H1 (cell line): Measurements from ENCODE around the gene GUCA1A. TPM values are rescaled to one million over a fixed set of nuclear protein-coding genes. Genes with fewer than 3 reads are reported as not detected.

ENCODE experiments used
- CHD1 ChIP-seq: IDR thresholded peaks from 2 replicates; pipeline ENCODE4 v1.6.1; 2012; ENCODE audit warnings: low read depth, low read length, improper control_type of control experiment
- CHD2 ChIP-seq: IDR thresholded peaks from 2 replicates; pipeline ENCODE4 v1.6.1; 2012; ENCODE audit warnings: low read length, improper control_type of control experiment
- GTF2F1 ChIP-seq: IDR thresholded peaks from 2 replicates; pipeline ENCODE4 v1.6.1; 2012; ENCODE audit warnings: low read depth, low read length, improper control_type of control experiment, borderline replicate concordance
- MAX ChIP-seq: IDR thresholded peaks from 2 replicates; pipeline ENCODE4 v1.6.1; 2012; ENCODE audit warnings: inconsistent platforms
- SP1 ChIP-seq: IDR thresholded peaks from 2 replicates; pipeline ENCODE4 v1.6.1; 2011; ENCODE audit warnings: low read depth, low read length
- polyA plus RNA-seq, 7 experiments: library from polyadenylated mRNA; depleted of rRNA in 3 of 7; stranded (reverse) in 5 of 7; unstranded in 2 of 7; fragments of >200 nt in 5 of 7; fragments of 200-250 nt in 2 of 7; gene quantifications; 1 replicate in 5 of 7; 2 replicates in 1 of 7; 4 replicates in 1 of 7; pipeline versions ENCODE4 v1.2.1 to v1.2.3, GENCODE V29; 2011 to 2013; ENCODE audit warnings: missing spikeins in 2 of 7, mixed read lengths in 2 of 7
- total RNA-seq: library from RNA; stranded (reverse); fragmentation: NEBNext Ultra II Directional; extraction: Animal tissue kit (Norgen Biotek cat#: 25700); gene quantifications from 2 replicates; pipeline ENCODE4 v1.2.1, GENCODE V29; 2021
- TF ChIP-seq, protein P1 (sequence below): fragments of 300-600 bp; sonication (generic); IDR thresholded peaks from 2 replicates; pipeline ENCODE4 v1.7.1; 2012; ENCODE audit warnings: low read length, moderate library complexity, mild to moderate bottlenecking, inconsistent platforms; ENCODE audit not compliant: insufficient replicate concordance

The GUCA1A gene
- total and polyA plus RNA-seq, 2 of the 8 experiments (the other 6 are each of a cell fraction or from before 2014, with no cell fraction given), result 4.6 to 24.6 TPM

DNA sequence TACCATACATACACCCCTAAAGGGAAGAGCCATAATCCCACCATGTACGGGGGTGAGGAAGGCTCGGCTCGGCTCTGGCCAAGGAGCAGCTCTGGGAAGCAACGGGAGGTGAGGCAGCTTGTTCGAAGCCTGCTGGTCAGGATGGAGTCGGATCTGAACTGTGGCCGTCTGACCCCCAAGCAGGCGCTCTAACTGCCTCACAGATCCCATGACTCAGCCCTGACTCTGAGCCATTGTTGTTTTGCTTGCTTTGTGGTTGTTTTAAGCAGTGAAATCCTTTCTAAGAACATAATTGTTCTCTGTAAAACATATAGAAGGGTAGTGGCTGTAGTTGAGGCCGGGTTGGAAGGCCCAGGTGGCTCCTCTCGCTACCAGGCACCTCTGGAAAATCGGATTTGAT lies 41.6 kb upstream of the GUCA1A start (continued):
- TF ChIP-seq, protein P1, sequence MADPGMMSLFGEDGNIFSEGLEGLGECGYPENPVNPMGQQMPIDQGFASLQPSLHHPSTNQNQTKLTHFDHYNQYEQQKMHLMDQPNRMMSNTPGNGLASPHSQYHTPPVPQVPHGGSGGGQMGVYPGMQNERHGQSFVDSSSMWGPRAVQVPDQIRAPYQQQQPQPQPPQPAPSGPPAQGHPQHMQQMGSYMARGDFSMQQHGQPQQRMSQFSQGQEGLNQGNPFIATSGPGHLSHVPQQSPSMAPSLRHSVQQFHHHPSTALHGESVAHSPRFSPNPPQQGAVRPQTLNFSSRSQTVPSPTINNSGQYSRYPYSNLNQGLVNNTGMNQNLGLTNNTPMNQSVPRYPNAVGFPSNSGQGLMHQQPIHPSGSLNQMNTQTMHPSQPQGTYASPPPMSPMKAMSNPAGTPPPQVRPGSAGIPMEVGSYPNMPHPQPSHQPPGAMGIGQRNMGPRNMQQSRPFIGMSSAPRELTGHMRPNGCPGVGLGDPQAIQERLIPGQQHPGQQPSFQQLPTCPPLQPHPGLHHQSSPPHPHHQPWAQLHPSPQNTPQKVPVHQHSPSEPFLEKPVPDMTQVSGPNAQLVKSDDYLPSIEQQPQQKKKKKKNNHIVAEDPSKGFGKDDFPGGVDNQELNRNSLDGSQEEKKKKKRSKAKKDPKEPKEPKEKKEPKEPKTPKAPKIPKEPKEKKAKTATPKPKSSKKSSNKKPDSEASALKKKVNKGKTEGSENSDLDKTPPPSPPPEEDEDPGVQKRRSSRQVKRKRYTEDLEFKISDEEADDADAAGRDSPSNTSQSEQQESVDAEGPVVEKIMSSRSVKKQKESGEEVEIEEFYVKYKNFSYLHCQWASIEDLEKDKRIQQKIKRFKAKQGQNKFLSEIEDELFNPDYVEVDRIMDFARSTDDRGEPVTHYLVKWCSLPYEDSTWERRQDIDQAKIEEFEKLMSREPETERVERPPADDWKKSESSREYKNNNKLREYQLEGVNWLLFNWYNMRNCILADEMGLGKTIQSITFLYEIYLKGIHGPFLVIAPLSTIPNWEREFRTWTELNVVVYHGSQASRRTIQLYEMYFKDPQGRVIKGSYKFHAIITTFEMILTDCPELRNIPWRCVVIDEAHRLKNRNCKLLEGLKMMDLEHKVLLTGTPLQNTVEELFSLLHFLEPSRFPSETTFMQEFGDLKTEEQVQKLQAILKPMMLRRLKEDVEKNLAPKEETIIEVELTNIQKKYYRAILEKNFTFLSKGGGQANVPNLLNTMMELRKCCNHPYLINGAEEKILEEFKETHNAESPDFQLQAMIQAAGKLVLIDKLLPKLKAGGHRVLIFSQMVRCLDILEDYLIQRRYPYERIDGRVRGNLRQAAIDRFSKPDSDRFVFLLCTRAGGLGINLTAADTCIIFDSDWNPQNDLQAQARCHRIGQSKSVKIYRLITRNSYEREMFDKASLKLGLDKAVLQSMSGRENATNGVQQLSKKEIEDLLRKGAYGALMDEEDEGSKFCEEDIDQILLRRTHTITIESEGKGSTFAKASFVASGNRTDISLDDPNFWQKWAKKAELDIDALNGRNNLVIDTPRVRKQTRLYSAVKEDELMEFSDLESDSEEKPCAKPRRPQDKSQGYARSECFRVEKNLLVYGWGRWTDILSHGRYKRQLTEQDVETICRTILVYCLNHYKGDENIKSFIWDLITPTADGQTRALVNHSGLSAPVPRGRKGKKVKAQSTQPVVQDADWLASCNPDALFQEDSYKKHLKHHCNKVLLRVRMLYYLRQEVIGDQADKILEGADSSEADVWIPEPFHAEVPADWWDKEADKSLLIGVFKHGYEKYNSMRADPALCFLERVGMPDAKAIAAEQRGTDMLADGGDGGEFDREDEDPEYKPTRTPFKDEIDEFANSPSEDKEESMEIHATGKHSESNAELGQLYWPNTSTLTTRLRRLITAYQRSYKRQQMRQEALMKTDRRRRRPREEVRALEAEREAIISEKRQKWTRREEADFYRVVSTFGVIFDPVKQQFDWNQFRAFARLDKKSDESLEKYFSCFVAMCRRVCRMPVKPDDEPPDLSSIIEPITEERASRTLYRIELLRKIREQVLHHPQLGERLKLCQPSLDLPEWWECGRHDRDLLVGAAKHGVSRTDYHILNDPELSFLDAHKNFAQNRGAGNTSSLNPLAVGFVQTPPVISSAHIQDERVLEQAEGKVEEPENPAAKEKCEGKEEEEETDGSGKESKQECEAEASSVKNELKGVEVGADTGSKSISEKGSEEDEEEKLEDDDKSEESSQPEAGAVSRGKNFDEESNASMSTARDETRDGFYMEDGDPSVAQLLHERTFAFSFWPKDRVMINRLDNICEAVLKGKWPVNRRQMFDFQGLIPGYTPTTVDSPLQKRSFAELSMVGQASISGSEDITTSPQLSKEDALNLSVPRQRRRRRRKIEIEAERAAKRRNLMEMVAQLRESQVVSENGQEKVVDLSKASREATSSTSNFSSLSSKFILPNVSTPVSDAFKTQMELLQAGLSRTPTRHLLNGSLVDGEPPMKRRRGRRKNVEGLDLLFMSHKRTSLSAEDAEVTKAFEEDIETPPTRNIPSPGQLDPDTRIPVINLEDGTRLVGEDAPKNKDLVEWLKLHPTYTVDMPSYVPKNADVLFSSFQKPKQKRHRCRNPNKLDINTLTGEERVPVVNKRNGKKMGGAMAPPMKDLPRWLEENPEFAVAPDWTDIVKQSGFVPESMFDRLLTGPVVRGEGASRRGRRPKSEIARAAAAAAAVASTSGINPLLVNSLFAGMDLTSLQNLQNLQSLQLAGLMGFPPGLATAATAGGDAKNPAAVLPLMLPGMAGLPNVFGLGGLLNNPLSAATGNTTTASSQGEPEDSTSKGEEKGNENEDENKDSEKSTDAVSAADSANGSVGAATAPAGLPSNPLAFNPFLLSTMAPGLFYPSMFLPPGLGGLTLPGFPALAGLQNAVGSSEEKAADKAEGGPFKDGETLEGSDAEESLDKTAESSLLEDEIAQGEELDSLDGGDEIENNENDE, result no peak
- TF ChIP-seq GTF2F1 (no peak), CHD1 (no peak), MAX (no peak), CHD2 (no peak), SP1 (no peak)
- TF ChIP-seq, all 59 proteins: peak for 0
